SK-N-SH treated with all-trans-retinoic acid at 6 μM for 48 hours (cell line): ENCODE data around the gene CFAP20DC.
"Not testable (repeated sequence)": the region's sequence is repeated elsewhere in the genome, so short reads cannot be mapped to it uniquely, and the experiment has no call there.

Experiments
- RARB ChIP-seq: fragments of 250-450 bp; sonication (Bioruptor Pico); IDR thresholded peaks from 2 replicates; pipeline ENCODE4 v1.8.0; 2021; ENCODE audit warnings: mild to moderate bottlenecking, moderate library complexity
- TOX ChIP-seq: fragments of 250-450 bp; sonication (Bioruptor Pico); IDR thresholded peaks from 2 replicates; pipeline ENCODE4 v1.8.0; 2021; ENCODE audit warnings: mild to moderate bottlenecking, moderate library complexity, borderline replicate concordance
- ZNF8 ChIP-seq: fragments of 450-650 bp; formaldehyde crosslinking; IDR thresholded peaks from 2 replicates; pipeline ENCODE4 v1.5.0; 2020; ENCODE audit warnings: mild to moderate bottlenecking, moderate library complexity
- TF ChIP-seq, protein P1 (sequence below): fragments of 250-450 bp; sonication (Bioruptor Pico); IDR thresholded peaks from 2 replicates; pipeline ENCODE4 v1.8.0; 2020; ENCODE audit warnings: mild to moderate bottlenecking, moderate library complexity, borderline replicate concordance

DNA sequence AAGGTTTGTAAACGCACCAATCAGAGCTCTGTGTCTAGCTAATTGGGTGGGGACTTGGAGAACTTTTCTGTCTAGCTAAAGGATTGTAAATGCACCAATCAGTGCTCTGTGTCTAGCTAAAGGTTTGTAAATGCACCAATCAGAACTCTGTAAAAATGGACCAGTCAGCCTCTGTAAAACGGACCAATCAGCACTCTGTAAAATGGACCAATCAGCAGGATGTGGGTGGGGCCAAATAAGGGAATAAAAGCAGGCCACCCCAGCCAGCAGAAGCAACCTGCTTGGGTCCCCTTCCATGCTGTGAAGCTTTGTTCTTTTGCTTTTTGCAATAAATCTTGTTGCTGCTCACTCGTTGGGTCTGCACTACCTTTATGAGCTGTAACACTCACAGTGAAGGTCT, 340.8 kb downstream of the CFAP20DC start:
- TF ChIP-seq ZNF8, RARB, TOX (CRISPR knock-in tag): not testable (repeated sequence)
- TF ChIP-seq, protein P1, sequence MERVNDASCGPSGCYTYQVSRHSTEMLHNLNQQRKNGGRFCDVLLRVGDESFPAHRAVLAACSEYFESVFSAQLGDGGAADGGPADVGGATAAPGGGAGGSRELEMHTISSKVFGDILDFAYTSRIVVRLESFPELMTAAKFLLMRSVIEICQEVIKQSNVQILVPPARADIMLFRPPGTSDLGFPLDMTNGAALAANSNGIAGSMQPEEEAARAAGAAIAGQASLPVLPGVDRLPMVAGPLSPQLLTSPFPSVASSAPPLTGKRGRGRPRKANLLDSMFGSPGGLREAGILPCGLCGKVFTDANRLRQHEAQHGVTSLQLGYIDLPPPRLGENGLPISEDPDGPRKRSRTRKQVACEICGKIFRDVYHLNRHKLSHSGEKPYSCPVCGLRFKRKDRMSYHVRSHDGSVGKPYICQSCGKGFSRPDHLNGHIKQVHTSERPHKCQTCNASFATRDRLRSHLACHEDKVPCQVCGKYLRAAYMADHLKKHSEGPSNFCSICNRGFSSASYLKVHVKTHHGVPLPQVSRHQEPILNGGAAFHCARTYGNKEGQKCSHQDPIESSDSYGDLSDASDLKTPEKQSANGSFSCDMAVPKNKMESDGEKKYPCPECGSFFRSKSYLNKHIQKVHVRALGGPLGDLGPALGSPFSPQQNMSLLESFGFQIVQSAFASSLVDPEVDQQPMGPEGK, result not testable (repeated sequence)
